SU-DHL-6 (cell line): ENCODE results near the gene SMIM31.
A peak's percentile ranks its signal among the peaks of the same experiment; 100 is the strongest.

Experiments used
- H2AFZ ChIP-seq: fragments of 200-600 bp; sonication (generic); 2 replicates; pipeline ENCODE4 v1.6.1; 2014; ENCODE audit warnings: low read depth, mild to moderate bottlenecking, moderate library complexity, mixed read lengths, antibody characterized with exemption, low read length; ENCODE audit not compliant: severe bottlenecking
- H3F3A ChIP-seq: fragments of 200-600 bp; shearing (Covaris generic); 2 replicates; pipeline ENCODE4 v1.6.0; 2016; ENCODE audit warnings: antibody characterized with exemption, mild to moderate bottlenecking; ENCODE audit not compliant: insufficient read depth
- H3K27ac ChIP-seq: fragments of 200-600 bp; sonication (generic); 2 replicates; pipeline ENCODE4 v1.5.1; 2016; ENCODE audit warnings: low read depth, mild to moderate bottlenecking, low read length, moderate library complexity, mixed read lengths
- H3K27me3 ChIP-seq: fragments of 200-600 bp; sonication (generic), shearing (Covaris generic); 2 replicates; pipeline ENCODE4 v1.6.0; 2014; ENCODE audit warnings: mild to moderate bottlenecking, low read length
- H3K36me3 ChIP-seq: fragments of 200-600 bp; sonication (generic); 2 replicates; pipeline ENCODE4 v1.6.1; 2014; ENCODE audit warnings: mild to moderate bottlenecking, low read length, mixed read lengths
- H3K4me2 ChIP-seq: fragments of 300-600, 200-600 bp; shearing (Covaris generic), sonication (generic); 2 replicates; pipeline ENCODE4 v1.6.0; 2014; ENCODE audit warnings: low read length, low read depth, mild to moderate bottlenecking; ENCODE audit not compliant: poor library complexity, severe bottlenecking
- H3K4me3 ChIP-seq: fragments of 200-600 bp; sonication (generic); 2 replicates; pipeline ENCODE4 v1.5.1; 2014; ENCODE audit warnings: antibody characterized with exemption, low read length, mild to moderate bottlenecking, mixed read lengths; ENCODE audit not compliant: insufficient read depth, poor library complexity, severe bottlenecking
- H3K79me2 ChIP-seq: fragments of 200-600 bp; sonication (generic); 2 replicates; pipeline ENCODE4 v1.6.1; 2014; ENCODE audit warnings: mild to moderate bottlenecking, low read length, moderate library complexity; ENCODE audit not compliant: insufficient read depth
- H3K9ac ChIP-seq: fragments of 200-600 bp; sonication (generic); 2 replicates; pipeline ENCODE4 v1.7.0; 2014; ENCODE audit warnings: mild to moderate bottlenecking, low read length
- H3K9me2 ChIP-seq: fragments of 200-600 bp; sonication (generic); replicated peaks from 2 replicates; pipeline ENCODE4 v1.6.1; 2014; ENCODE audit warnings: low read length; ENCODE audit not compliant: insufficient read depth
- H3K9me3 ChIP-seq: fragments of 200-600 bp; sonication (generic); 2 replicates; pipeline ENCODE4 v1.6.1; 2014; ENCODE audit warnings: low read length, mixed read lengths; ENCODE audit not compliant: insufficient read depth
- H4K20me1 ChIP-seq: fragments of 200-600 bp; sonication (generic); 2 replicates; pipeline ENCODE4 v1.6.1; 2014; ENCODE audit warnings: low read depth, mild to moderate bottlenecking, antibody characterized with exemption, low read length, moderate library complexity, mixed read lengths
- EZH2phosphoT487 ChIP-seq: fragments of 200-600 bp; sonication (generic), shearing (Covaris generic); conservative IDR thresholded peaks from 2 replicates; pipeline ENCODE4 v1.6.1; 2018; ENCODE audit warnings: mild to moderate bottlenecking, antibody characterized with exemption, low read length, moderate library complexity, mixed read lengths
- TF ChIP-seq, protein P1 (sequence below): fragments of 200-600 bp; sonication (generic); IDR thresholded peaks from one replicate; pipeline ENCODE4 v1.5.1; 2017; ENCODE audit warnings: antibody characterized with exemption, mild to moderate bottlenecking, low read length, moderate library complexity; ENCODE audit not compliant: insufficient read depth, poor library complexity, severe bottlenecking

The SMIM31 gene

GRCh38 chr4:164765096-164765495 lies 11.2 kb downstream of the SMIM31 start:
- no peaks in the 10 kb centered on the region for H4K20me1 ChIP-seq

DNA sequence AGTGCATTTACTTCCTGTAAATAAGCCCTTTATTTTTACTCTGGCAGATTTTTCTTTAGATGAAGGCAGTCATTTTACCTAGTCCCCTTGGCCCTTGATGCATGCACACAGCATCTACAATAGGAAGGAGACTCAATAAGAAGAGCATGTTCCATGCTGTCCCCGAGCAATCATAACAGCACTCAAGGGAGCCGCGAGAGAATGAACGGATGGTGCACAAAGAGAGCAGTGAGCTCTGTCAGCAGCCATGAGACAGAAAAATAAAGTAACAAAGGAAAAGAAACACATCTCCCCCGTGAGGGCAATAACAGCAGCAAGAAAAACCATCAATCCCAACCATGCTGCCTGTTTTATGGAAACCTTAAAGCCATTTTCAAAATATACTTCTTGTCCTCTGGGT lies 11.9 kb downstream of the SMIM31 start:
- H3F3A ChIP-seq, result no peaks in the 10 kb centered on the region
- no peak overlapping the region for H3K4me3 ChIP-seq
- no peaks in the 10 kb centered on the region for H4K20me1 ChIP-seq
- no peaks in the 10 kb centered on the region for H3K9me2 ChIP-seq
- H3K36me3 ChIP-seq, result no peaks in the 10 kb centered on the region
- H3K9ac ChIP-seq, result no peak overlapping the region
- H3K27me3 ChIP-seq, result no peaks in the 10 kb centered on the region
- no peaks in the 10 kb centered on the region for H3K9me3 ChIP-seq
- TF ChIP-seq, protein P1, sequence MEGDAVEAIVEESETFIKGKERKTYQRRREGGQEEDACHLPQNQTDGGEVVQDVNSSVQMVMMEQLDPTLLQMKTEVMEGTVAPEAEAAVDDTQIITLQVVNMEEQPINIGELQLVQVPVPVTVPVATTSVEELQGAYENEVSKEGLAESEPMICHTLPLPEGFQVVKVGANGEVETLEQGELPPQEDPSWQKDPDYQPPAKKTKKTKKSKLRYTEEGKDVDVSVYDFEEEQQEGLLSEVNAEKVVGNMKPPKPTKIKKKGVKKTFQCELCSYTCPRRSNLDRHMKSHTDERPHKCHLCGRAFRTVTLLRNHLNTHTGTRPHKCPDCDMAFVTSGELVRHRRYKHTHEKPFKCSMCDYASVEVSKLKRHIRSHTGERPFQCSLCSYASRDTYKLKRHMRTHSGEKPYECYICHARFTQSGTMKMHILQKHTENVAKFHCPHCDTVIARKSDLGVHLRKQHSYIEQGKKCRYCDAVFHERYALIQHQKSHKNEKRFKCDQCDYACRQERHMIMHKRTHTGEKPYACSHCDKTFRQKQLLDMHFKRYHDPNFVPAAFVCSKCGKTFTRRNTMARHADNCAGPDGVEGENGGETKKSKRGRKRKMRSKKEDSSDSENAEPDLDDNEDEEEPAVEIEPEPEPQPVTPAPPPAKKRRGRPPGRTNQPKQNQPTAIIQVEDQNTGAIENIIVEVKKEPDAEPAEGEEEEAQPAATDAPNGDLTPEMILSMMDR, result no peak
- no peak for TF ChIP-seq EZH2phosphoT487
- H3K79me2 ChIP-seq, result no peaks in the 10 kb centered on the region
- H3K27ac ChIP-seq, result no peak overlapping the region
- no peak overlapping the region for H3K4me2 ChIP-seq
- H2AFZ ChIP-seq, result no peak overlapping the region

More at GRCh38 chr4:164765096-164765495, 11.2 kb downstream of the SMIM31 start:
- no peaks in the 10 kb centered on the region for H3K79me2 ChIP-seq
- no peak for TF ChIP-seq EZH2phosphoT487
- TF ChIP-seq, protein P1, result no peak
- no peak overlapping the region for H3K9ac ChIP-seq
- no peaks in the 10 kb centered on the region for H3F3A ChIP-seq
- no peaks in the 10 kb centered on the region for H3K9me3 ChIP-seq
- H3K4me3 ChIP-seq, result no peak overlapping the region
- no peak overlapping the region for H2AFZ ChIP-seq
- no peaks in the 10 kb centered on the region for H3K27me3 ChIP-seq
- H3K9me2 ChIP-seq, result no peaks in the 10 kb centered on the region
- no peak overlapping the region for H3K4me2 ChIP-seq
- H3K36me3 ChIP-seq, result no peaks in the 10 kb centered on the region
- no peak overlapping the region for H3K27ac ChIP-seq

- Histone ChIP-seq H2AFZ (no peak overlapping the region), H3K27me3 (no peaks in the 10 kb centered on the region), H4K20me1 (no peaks in the 10 kb centered on the region), H3K9me2 (no peaks in the 10 kb centered on the region), H3K9ac (no peak overlapping the region), H3K4me3 (no peak overlapping the region), H3K9me3 (no peaks in the 10 kb centered on the region), H3K4me2 (no peak overlapping the region), H3F3A (no peaks in the 10 kb centered on the region), H3K36me3 (no peaks in the 10 kb centered on the region), H3K79me2 (no peaks in the 10 kb centered on the region), H3K27ac (no peak overlapping the region)
- TF ChIP-seq, protein P1, result peak; percentile 19
- no peak for TF ChIP-seq EZH2phosphoT487
These were observed 14.6 kb downstream of the SMIM31 start for GRCh38 chr4:164768516-164768915.
